GM12875 (cell line): Measurements from ENCODE around the gene LNX1.

ENCODE experiments used
- H3K4me3 ChIP-seq: one replicate; pipeline ENCODE4 v1.5.1; 2011; ENCODE audit warnings: low read depth, low read length, control low read depth
- CTCF ChIP-seq: IDR thresholded peaks from 2 replicates; pipeline ENCODE4 v1.5.1; 2011; ENCODE audit warnings: low read depth, mild to moderate bottlenecking, control low read depth, inconsistent platforms, low read length, moderate library complexity, borderline replicate concordance; ENCODE audit not compliant: insufficient read depth

LNX1 gene

GRCh38 chr4:53586121-53586816, 5.0 kb downstream of the LNX1 start:
- H3K4me3 ChIP-seq = no peak overlapping the region
- TF ChIP-seq CTCF = no peak

- no peak overlapping the region for H3K4me3 ChIP-seq
- TF ChIP-seq CTCF = no peak
These were observed 6.6 kb downstream of the LNX1 start for GRCh38 chr4:53584658-53585057.

GRCh38 chr4:53583513-53583912, 7.8 kb downstream of the LNX1 start:
- no peak for TF ChIP-seq CTCF

GRCh38 chr4:53582194-53582593, 9.1 kb downstream of the LNX1 start:
- no peak overlapping the region for H3K4me3 ChIP-seq
- TF ChIP-seq CTCF = no peak

More at GRCh38 chr4:53583513-53583912, 7.8 kb downstream of the LNX1 start:
- no peak overlapping the region for H3K4me3 ChIP-seq

- H3K4me3 ChIP-seq = no peak overlapping the region
- TF ChIP-seq CTCF = no peak
These were observed 11.0 kb downstream of the LNX1 start for GRCh38 chr4:53580274-53580673.

GRCh38 chr4:53579826-53580225, 11.5 kb downstream of the LNX1 start:
- no peak for TF ChIP-seq CTCF
- H3K4me3 ChIP-seq = no peak overlapping the region

- H3K4me3 ChIP-seq = no peak overlapping the region
- TF ChIP-seq CTCF = no peak
These were observed 14.5 kb downstream of the LNX1 start for GRCh38 chr4:53576676-53577372.
